Sigmoid colon (tissue), 7 donors: Measurements from ENCODE around the gene DCAF4. TPM values are rescaled to one million over a fixed set of nuclear protein-coding genes. Genes with fewer than 3 reads are reported as not detected.
"Not testable (repeated sequence)": the region's sequence is repeated elsewhere in the genome, so short reads cannot be mapped to it uniquely, and the experiment has no call there.

Source experiments
- DNase-seq: peaks from one replicate; pipeline ENCODE4 v3.0.0-alpha.2; 2019
- H3K27ac ChIP-seq, 4 donors: fragments of 200-600 bp; sonication (generic); one replicate each; pipeline ENCODE4 v1.5.1; 2016 to 2019; ENCODE audit warnings: mild to moderate bottlenecking in 1 of 4
- H3K27me3 ChIP-seq, 3 donors: fragments of 200-600 bp; sonication (generic); one replicate each; pipeline ENCODE4 v1.5.1; 2019; ENCODE audit warnings: mild to moderate bottlenecking in 1 of 3
- H3K36me3 ChIP-seq, 4 donors: fragments of 200-600 bp; sonication (generic); one replicate each; pipeline ENCODE4 v1.5.1; 2016 to 2019
- H3K4me1 ChIP-seq, 4 donors: fragments of 200-600 bp; sonication (generic); one replicate each; pipeline ENCODE4 v1.5.1; 2017 to 2019
- H3K4me3 ChIP-seq, 4 donors: fragments of 200-600 bp; sonication (generic); one replicate each; pipeline ENCODE4 v1.5.1; 2017 to 2019; ENCODE audit warnings: mild to moderate bottlenecking in 2 of 4, moderate library complexity in 1 of 4
- H3K9me3 ChIP-seq, 4 donors: fragments of 200-600 bp in 3 of 4; sonication (generic) in 3 of 4; one replicate each; pipeline versions ENCODE4 v1.5.1 to v1.6.1; 2013 to 2019
- EP300 ChIP-seq, 4 donors: sonication (generic); formaldehyde crosslinking; IDR thresholded peaks; one replicate each; pipeline ENCODE4 v1.6.1; 2017; ENCODE audit warnings: antibody characterized with exemption in 4 of 4
- POLR2A ChIP-seq, 2 donors: fragments of 450-650 bp; IDR thresholded peaks; one replicate each; pipeline ENCODE4 v1.6.1; 2016; ENCODE audit warnings: antibody characterized with exemption in 2 of 2, mild to moderate bottlenecking in 2 of 2, moderate library complexity in 2 of 2
- POLR2AphosphoS5 ChIP-seq, 4 donors: sonication (generic); formaldehyde crosslinking; IDR thresholded peaks; one replicate each; pipeline ENCODE4 v1.6.1; 2017; ENCODE audit warnings: antibody characterized with exemption in 4 of 4
- WGBS, 2 donors: extraction: QIAGEN DNeasy Blood & Tissue Kit; methylation state at CpG; one replicate each; pipeline ENCODE4 v1.1.7; 2013; 5-methylcytosine and 5-hydroxymethylcytosine counted together
- intact Hi-C: fragments of 100-400 bp; cut with DNase I; formaldehyde crosslinking; loops from one replicate; pipeline ENCODE4 v1.15.1; 2023
- polyA plus RNA-seq, 3 donors: library from polyadenylated mRNA; stranded (reverse); fragments of 200-250 nt; gene quantifications; one replicate each; pipeline ENCODE4 v1.2.3, GENCODE V29; 2013
- total RNA-seq, 4 donors: library from RNA; depleted of rRNA; stranded (reverse); fragments of >200 nt; gene quantifications; one replicate each; pipeline ENCODE4 v1.1.0, GENCODE V29; 2016
- TF ChIP-seq, protein P1 (sequence below), 4 experiments: fragments of 450-650 bp in 3 of 4; fragments of 200-600 bp in 1 of 4; IDR thresholded peaks; one replicate each; pipeline ENCODE4 v1.5.1; 2016 to 2019; ENCODE audit warnings: antibody characterized with exemption in 4 of 4, mild to moderate bottlenecking in 3 of 4, moderate library complexity in 2 of 4
- donor health status: healthy with polysubstance abuse.
- donor health status: Bipolar disorder and iron deficiency.
- donor health status: healthy.

The DCAF4 gene
- total and polyA plus RNA-seq, 7 donors: 5.8 to 20.9 (median 13.2) TPM

DNA sequence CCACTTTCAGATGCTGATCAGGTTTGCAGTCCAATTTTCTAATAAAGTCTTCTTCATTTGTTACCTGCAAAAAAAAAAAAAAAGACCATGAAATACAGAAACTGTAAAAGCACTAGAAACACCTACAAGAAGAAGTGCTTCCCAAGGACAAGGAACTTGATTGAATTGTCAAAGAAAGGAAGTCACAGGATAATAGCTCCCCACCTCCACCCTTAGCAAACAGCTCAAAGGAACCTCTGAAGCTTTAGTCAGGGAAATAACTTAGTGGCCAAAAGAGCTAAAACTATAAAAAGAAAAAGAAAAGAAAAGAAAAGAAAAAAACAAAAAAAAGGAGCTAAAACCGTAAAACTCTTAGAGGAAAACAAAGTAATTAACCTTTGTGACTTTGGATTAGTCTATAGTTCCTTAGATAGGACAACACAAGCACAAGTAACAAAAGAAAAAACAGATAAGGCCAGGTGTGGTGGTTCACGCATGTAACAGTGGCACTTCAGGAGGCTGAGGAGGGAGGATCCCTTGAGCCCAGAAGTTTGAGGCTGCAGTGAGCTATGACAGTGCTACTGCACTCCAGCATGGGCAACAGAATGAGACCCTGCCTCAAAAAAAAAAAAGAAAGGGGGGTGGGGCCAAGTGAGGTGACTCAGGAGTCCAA lies 72.1 kb downstream of the DCAF4 start:
- Histone ChIP-seq H3K9me3 (no peaks in the 10 kb centered on the region), H3K27ac (no peak overlapping the region), H3K4me1 (peaks cover 0 to 7% (median 3%) of the 10 kb centered on the region in 4 donors), H3K36me3 (peaks cover 14 to 46% (median 20%) of the 10 kb centered on the region in 4 donors), H3K27me3 (no peaks in the 10 kb centered on the region), H3K4me3 (no peak overlapping the region)
- TF ChIP-seq POLR2AphosphoS5 (IDR thresholded peaks at IDR 0.05) (no peak), POLR2A (IDR thresholded peaks at IDR 0.05) (no peak)
- TF ChIP-seq, protein P1, sequence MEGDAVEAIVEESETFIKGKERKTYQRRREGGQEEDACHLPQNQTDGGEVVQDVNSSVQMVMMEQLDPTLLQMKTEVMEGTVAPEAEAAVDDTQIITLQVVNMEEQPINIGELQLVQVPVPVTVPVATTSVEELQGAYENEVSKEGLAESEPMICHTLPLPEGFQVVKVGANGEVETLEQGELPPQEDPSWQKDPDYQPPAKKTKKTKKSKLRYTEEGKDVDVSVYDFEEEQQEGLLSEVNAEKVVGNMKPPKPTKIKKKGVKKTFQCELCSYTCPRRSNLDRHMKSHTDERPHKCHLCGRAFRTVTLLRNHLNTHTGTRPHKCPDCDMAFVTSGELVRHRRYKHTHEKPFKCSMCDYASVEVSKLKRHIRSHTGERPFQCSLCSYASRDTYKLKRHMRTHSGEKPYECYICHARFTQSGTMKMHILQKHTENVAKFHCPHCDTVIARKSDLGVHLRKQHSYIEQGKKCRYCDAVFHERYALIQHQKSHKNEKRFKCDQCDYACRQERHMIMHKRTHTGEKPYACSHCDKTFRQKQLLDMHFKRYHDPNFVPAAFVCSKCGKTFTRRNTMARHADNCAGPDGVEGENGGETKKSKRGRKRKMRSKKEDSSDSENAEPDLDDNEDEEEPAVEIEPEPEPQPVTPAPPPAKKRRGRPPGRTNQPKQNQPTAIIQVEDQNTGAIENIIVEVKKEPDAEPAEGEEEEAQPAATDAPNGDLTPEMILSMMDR (IDR thresholded peaks at IDR 0.05): no peak
- no peak for DNase-seq
- WGBS, 2 donors: 31 to 72% methylated on average over 2 of the region's 2 CpGs
- intact Hi-C loops: no loop called here

GRCh38 chr14:72999316-72999715 lies 73.1 kb downstream of the DCAF4 start:
- TF ChIP-seq, protein P1 (IDR thresholded peaks at IDR 0.05): no peak
- no peak for TF ChIP-seq POLR2A (IDR thresholded peaks at IDR 0.05)
- no peak for TF ChIP-seq POLR2AphosphoS5 (IDR thresholded peaks at IDR 0.05)
- TF ChIP-seq EP300 (IDR thresholded peaks at IDR 0.05): no peak
- H3K4me1 ChIP-seq: peaks cover 0 to 7% (median 3%) of the 10 kb centered on the region in 4 donors
- no peaks in the 10 kb centered on the region for H3K9me3 ChIP-seq
- H3K27me3 ChIP-seq: no peaks in the 10 kb centered on the region
- intact Hi-C loops: no loop called here
- no peak overlapping the region for H3K4me3 ChIP-seq
- no peak for DNase-seq
- H3K27ac ChIP-seq: no peak overlapping the region
- WGBS, 2 donors: 96 to 98% methylated on average over 4 of the region's 4 CpGs
- H3K36me3 ChIP-seq: peaks cover 14 to 45% (median 20%) of the 10 kb centered on the region in 4 donors

- DNase-seq: no peak
- Histone ChIP-seq H3K9me3 (no peaks in the 10 kb centered on the region), H3K36me3 (peaks cover 14 to 43% (median 20%) of the 10 kb centered on the region in 4 donors), H3K4me1 (peaks cover 0 to 7% (median 3%) of the 10 kb centered on the region in 4 donors), H3K27ac (no peak overlapping the region), H3K4me3 (no peak overlapping the region), H3K27me3 (no peaks in the 10 kb centered on the region)
- intact Hi-C loops: no loop called here
- 91 to 93% methylated on average over 2 of the region's 2 CpGs for WGBS, 2 donors
- TF ChIP-seq, protein P1 (IDR thresholded peaks at IDR 0.05): no peak
- TF ChIP-seq EP300 (IDR thresholded peaks at IDR 0.05) (no peak), POLR2AphosphoS5 (IDR thresholded peaks at IDR 0.05) (no peak), POLR2A (IDR thresholded peaks at IDR 0.05) (no peak)
Observed at GRCh38 chr14:73000073-73000472, 73.8 kb downstream of the DCAF4 start.

DNA sequence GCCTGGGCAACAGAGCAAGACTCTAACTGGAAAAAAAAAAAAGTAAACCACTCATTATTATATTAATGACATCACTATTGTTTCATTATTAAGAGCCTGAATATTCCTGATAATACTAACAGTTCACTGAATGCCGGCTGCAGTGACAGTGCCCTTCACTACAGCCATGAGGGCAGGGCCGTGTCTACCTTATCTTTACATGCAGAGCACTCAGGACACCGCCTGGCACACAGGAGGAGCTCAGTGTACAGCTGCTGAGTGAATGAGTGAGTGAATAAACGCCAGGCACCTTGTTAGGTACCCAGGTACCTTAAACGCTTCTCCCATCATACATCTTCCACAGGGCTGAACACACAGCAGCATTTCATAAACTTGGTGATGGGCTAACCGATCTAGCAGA lies 77.4 kb downstream of the DCAF4 start:
- DNase-seq: no peak
- Histone ChIP-seq H3K4me3 (no peak overlapping the region), H3K36me3 (peaks cover 0 to 14% (median 0%) of the 10 kb centered on the region in 4 donors), H3K4me1 (peaks cover 0 to 23% (median 13%) of the 10 kb centered on the region in 4 donors), H3K27ac (no peak overlapping the region), H3K27me3 (no peaks in the 10 kb centered on the region), H3K9me3 (no peaks in the 10 kb centered on the region)
- TF ChIP-seq POLR2AphosphoS5 (IDR thresholded peaks at IDR 0.05): no peak
- no peak for TF ChIP-seq POLR2A (IDR thresholded peaks at IDR 0.05)
- TF ChIP-seq, protein P1 (IDR thresholded peaks at IDR 0.05): no peak
- no peak for TF ChIP-seq EP300 (IDR thresholded peaks at IDR 0.05)
- WGBS, 2 donors: 86 to 92% methylated on average over 6 of the region's 6 CpGs
- intact Hi-C loops: no loop called here

DNA sequence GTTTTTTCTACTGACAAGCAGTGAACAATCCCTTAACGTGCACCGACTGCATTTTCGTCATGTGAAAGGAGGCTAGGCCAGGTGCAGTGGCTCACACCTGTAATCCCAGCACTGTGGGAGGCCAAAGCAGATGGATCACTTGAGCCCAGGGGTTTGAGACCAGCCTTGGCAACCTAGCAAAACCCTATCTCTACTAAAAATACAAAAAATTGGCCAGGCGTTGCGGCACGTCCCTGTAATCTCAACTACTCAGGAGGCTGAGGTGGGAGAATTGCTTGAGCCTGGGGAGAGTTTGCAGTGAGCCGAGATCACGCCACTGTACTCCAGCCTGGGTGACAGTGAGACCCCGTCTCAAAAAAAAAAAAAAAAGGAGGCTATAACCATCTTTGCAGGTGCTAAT lies 78.4 kb downstream of the DCAF4 start:
- H3K36me3 ChIP-seq, DNase-seq, H3K4me3 ChIP-seq, H3K27me3 ChIP-seq, H3K9me3 ChIP-seq, H3K27ac ChIP-seq, intact Hi-C loops: not testable (repeated sequence)
- H3K4me1 ChIP-seq: peaks cover 0 to 33% (median 22%) of the 10 kb centered on the region in 4 donors
- 95 to 97% methylated on average over 9 of the region's 9 CpGs for WGBS, 2 donors
